Endothelial cell of umbilical vein (primary cell): ENCODE results near the gene ASCL4. TPM values are rescaled to one million over a fixed set of nuclear protein-coding genes. Genes with fewer than 3 reads are reported as not detected.
"Not testable (repeated sequence)": the region's sequence is repeated elsewhere in the genome, so short reads cannot be mapped to it uniquely, and the experiment has no call there.

Source experiments
- Bru-seq: library from RNA; stranded (reverse); fragments of 400-500 nt; gene quantifications from one replicate; lab custom pipeline; 2021; lab: Mats Ljungman, UMichigan
- BruChase-seq, 2 experiments: library from RNA; stranded (reverse); fragments of 400-500 nt; gene quantifications; one replicate each; lab custom pipeline; 2021; lab: Mats Ljungman, UMichigan
- BruUV-seq: library from RNA; stranded (reverse); fragments of 400-500 nt; replicated peaks from 2 replicates; lab custom pipeline; 2021; lab: Mats Ljungman, UMichigan
- CTCF ChIA-PET: fragments of 300-600, 350-600 bp; sonication (Branson Sonifier 250); formaldehyde crosslinking; loops from one replicate; lab custom pipeline; 2021; ENCODE audit warnings: antibody characterized with exemption, inconsistent platforms; lab: Charles Lee
- POLR2A ChIA-PET: fragments of 300-600, 350-600 bp; sonication (Branson Sonifier 250); formaldehyde crosslinking; loops from one replicate; lab custom pipeline; 2021; ENCODE audit warnings: antibody characterized with exemption, inconsistent platforms; lab: Charles Lee
- DNase-seq: peaks from one replicate; pipeline ENCODE4 v3.0.0-alpha.2; 2011; ENCODE audit warnings: low read depth, low spot score
- FAIRE-seq: peaks from 2 replicates; lab custom pipeline; 2011; peaks lifted over from hg19 to GRCh38; lab: Jason Lieb, UNC
- H2AFZ ChIP-seq: 2 replicates; pipeline ENCODE4 v1.6.0; 2012; ENCODE audit warnings: low read depth, low read length, control low read depth, inconsistent platforms
- H3K27ac ChIP-seq: 2 replicates; pipeline ENCODE4 v1.5.1; 2011; ENCODE audit warnings: low read depth, mild to moderate bottlenecking, control low read depth, low read length, moderate library complexity; ENCODE audit not compliant: insufficient read depth
- H3K27me3 ChIP-seq, 2 experiments: 2 replicates each; pipeline versions ENCODE4 v1.6.0 to v1.6.1; 2011; ENCODE audit warnings: low read length in 2 of 2, mixed read lengths in 1 of 2; ENCODE audit not compliant: control insufficient read depth in 2 of 2, insufficient read depth in 2 of 2
- H3K36me3 ChIP-seq, 2 experiments: 2 replicates in 1 of 2; 3 replicates in 1 of 2; pipeline ENCODE4 v1.5.1; 2011; ENCODE audit warnings: low read length in 2 of 2, mild to moderate bottlenecking in 1 of 2, moderate library complexity in 1 of 2; ENCODE audit not compliant: control insufficient read depth in 2 of 2, insufficient read depth in 2 of 2; ENCODE audit errors: extremely low read depth in 1 of 2
- H3K4me1 ChIP-seq: 3 replicates; pipeline ENCODE4 v1.5.1; 2011; ENCODE audit warnings: mild to moderate bottlenecking, low read length; ENCODE audit not compliant: control insufficient read depth, insufficient read depth; ENCODE audit errors: extremely low read depth
- H3K4me2 ChIP-seq: 2 replicates; pipeline ENCODE4 v1.6.1; 2011; ENCODE audit warnings: low read length, control low read depth, mixed read lengths; ENCODE audit not compliant: insufficient read depth
- H3K4me3 ChIP-seq, 3 experiments: fragments of 200-600 bp in 1 of 3; sonication (generic), shearing (Covaris generic) in 1 of 3; replicated peaks in 1 of 3; 2 replicates each; pipeline ENCODE4 v1.5.1; 2011 to 2016; ENCODE audit warnings: control low read depth in 3 of 3, low read length in 3 of 3, mild to moderate bottlenecking in 2 of 3, inconsistent platforms in 1 of 3, low read depth in 1 of 3, moderate library complexity in 1 of 3; ENCODE audit not compliant: insufficient read depth in 1 of 3
- H3K79me2 ChIP-seq: 2 replicates; pipeline ENCODE4 v1.6.0; 2012; ENCODE audit warnings: low read length, inconsistent platforms; ENCODE audit not compliant: control insufficient read depth, insufficient read depth
- H3K9ac ChIP-seq: replicated peaks from 2 replicates; pipeline ENCODE3; 2011; ENCODE audit warnings: low read length, control low read depth; ENCODE audit not compliant: insufficient read depth; ENCODE audit errors: extremely low read depth
- H3K9me1 ChIP-seq: replicated peaks from 3 replicates; pipeline ENCODE4 v1.6.0; 2011; ENCODE audit warnings: mild to moderate bottlenecking, low read length; ENCODE audit not compliant: control insufficient read depth, insufficient read depth; ENCODE audit errors: extremely low read depth
- H3K9me3 ChIP-seq: replicated peaks from 2 replicates; pipeline ENCODE4 v1.5.1; 2012; ENCODE audit warnings: low read length, inconsistent platforms; ENCODE audit not compliant: control insufficient read depth, insufficient read depth
- H4K20me1 ChIP-seq: replicated peaks from 2 replicates; pipeline ENCODE3; 2011; ENCODE audit warnings: mild to moderate bottlenecking, low read length; ENCODE audit not compliant: control insufficient read depth, insufficient read depth; ENCODE audit errors: extremely low read depth
- CTCF ChIP-seq, 2 donors: IDR thresholded peaks; 1 replicate in 1 of 2; 2 replicates in 1 of 2; pipeline ENCODE4 v1.5.1; 2011; ENCODE audit warnings: low read length in 2 of 2, mild to moderate bottlenecking in 2 of 2, moderate library complexity in 2 of 2, control low read depth in 1 of 2, inconsistent platforms in 1 of 2, low read depth in 1 of 2; ENCODE audit not compliant: insufficient read depth in 1 of 2; ENCODE audit errors: extremely low read depth in 1 of 2
- EZH2 ChIP-seq: IDR thresholded peaks from 2 replicates; pipeline ENCODE4 v1.6.1; 2012; ENCODE audit warnings: borderline replicate concordance, low read depth, mild to moderate bottlenecking, moderate library complexity, low read length, inconsistent platforms; ENCODE audit not compliant: severe bottlenecking
- FOS ChIP-seq: IDR thresholded peaks from 2 replicates; pipeline ENCODE4 v1.6.1; 2011; ENCODE audit warnings: mild to moderate bottlenecking, low read length, moderate library complexity, borderline replicate concordance; ENCODE audit not compliant: insufficient read depth
- GATA2 ChIP-seq: IDR thresholded peaks from 2 replicates; pipeline ENCODE4 v1.7.0; 2011; ENCODE audit warnings: low read depth, mild to moderate bottlenecking, moderate library complexity, mixed read lengths, low read length; ENCODE audit not compliant: insufficient read length, insufficient read depth
- JUN ChIP-seq: IDR thresholded peaks from 2 replicates; pipeline ENCODE4 v1.6.1; 2011; ENCODE audit warnings: borderline replicate concordance, low read depth; ENCODE audit not compliant: insufficient read length, insufficient read depth
- MAX ChIP-seq: IDR thresholded peaks from 2 replicates; pipeline ENCODE4 v1.6.1; 2011; ENCODE audit not compliant: insufficient read depth, insufficient read length
- MYC ChIP-seq: IDR thresholded peaks from one replicate; pipeline ENCODE4 v1.6.1; 2011; ENCODE audit warnings: mild to moderate bottlenecking, low read depth, low read length
- POLR2A ChIP-seq: IDR thresholded peaks from 2 replicates; pipeline ENCODE4 v1.6.1; 2012; ENCODE audit warnings: low read depth, mild to moderate bottlenecking, control low read depth, low read length
- POLR2AphosphoS5 ChIP-seq: IDR thresholded peaks from 2 replicates; pipeline ENCODE4 v1.6.1; 2012; ENCODE audit warnings: low read depth, mild to moderate bottlenecking, control low read depth, low read length, moderate library complexity; ENCODE audit not compliant: insufficient read depth
- dilution Hi-C: fragments of 300-500 bp; cut with MboI; formaldehyde crosslinking; loops from one replicate; pipeline ENCODE4 v1.15.0; 2019; ENCODE audit warnings: low sequenced_read_pairs; ENCODE audit not compliant: extremely low pct_ligation_motif_present
- intact Hi-C: fragments of 100-400 bp; cut with micrococcal nuclease; formaldehyde crosslinking; loops from one replicate; pipeline ENCODE4 v1.10.0; 2022
- long read RNA-seq: library from polyadenylated mRNA; stranded (forward); transcript quantifications from one replicate; pipeline ENCODE4 v2.0.0, GENCODE V29; 2021
- polyA minus RNA-seq, 3 experiments: library from RNA; depleted of rRNA, polyadenylated mRNA; stranded (reverse); fragments of >200 nt; gene quantifications; 1 replicate in 1 of 3; 2 replicates in 2 of 3; pipeline ENCODE4 v1.2.3, GENCODE V29; 2011
- polyA plus RNA-seq, 4 experiments: library from polyadenylated mRNA; depleted of rRNA in 3 of 4; stranded (reverse) in 3 of 4; unstranded in 1 of 4; fragments of >200 nt; gene quantifications; 2 replicates each; pipeline versions ENCODE4 v1.2.1 to v1.2.3, GENCODE V29; 2011 to 2012; ENCODE audit warnings: missing spikeins in 1 of 4
- total RNA-seq: library from RNA; stranded (reverse); gene quantifications from 2 replicates; pipeline ENCODE4 v1.2.3, GENCODE V29; 2021

The ASCL4 gene
- total RNA-seq (not detected in 2 replicates), polyA plus RNA-seq (not detected in 2 replicates), polyA minus RNA-seq (not detected in 2 replicates), Bru-seq, nascent RNA (not detected), BruChase-seq, experiment 1, labeled RNA remaining after a 6-hour chase (not detected), BruChase-seq, experiment 2, labeled RNA remaining after a 2-hour chase (not detected)
- polyA plus RNA-seq (2011; cell fraction: cytosol; rRNA removed), result not detected in 2 replicates
- polyA plus RNA-seq (2011; cell fraction: nucleus; rRNA removed), result not detected in 2 replicates
- polyA plus RNA-seq (2012), result not detected in 2 replicates
- polyA minus RNA-seq (2011; cell fraction: cytosol; rRNA and poly(A)+ RNA removed), result not detected
- polyA minus RNA-seq (2011; cell fraction: nucleus; rRNA and poly(A)+ RNA removed), result not detected in 2 replicates
- long read RNA-seq, result 0 reads

DNA sequence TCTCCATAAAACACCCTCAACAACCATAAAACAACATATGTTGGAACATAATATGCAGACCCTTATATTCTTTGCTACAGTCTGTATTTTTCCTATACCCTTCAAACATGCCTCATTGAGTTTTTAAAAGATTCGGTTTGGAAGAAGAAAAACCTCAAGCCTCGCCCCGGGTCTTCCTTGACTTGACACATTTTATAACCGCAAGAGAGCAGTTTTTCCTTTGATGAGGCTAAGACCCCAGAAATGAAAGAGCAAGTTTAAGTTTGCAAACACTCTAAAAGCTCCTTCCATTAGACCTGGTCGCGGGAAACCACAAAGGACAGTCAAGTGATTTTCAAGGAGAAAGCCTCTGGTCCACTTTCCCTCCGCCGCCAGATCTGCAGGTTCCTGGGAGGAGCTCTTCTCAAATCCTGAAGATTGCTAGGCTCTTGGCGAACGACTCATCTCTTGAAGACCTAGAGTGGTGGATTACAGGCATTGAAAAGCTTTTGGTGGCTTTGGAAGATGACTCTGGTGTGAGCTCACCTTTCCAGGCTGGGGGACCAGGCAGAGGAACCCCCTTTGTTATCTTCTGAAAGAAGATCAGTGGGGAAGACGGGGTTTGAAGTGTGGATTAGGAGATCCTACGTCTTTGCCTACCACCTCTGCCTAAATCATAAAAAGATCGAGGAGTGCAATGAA is at the start of gene ASCL4:
TSS of gene ASCL4 (plus strand) at position 356 of the 681 bp plus-strand sequence. CDS start 515 bp downstream, outside the sequence.
- no peaks in the 10 kb centered on the region for H3K9me3 ChIP-seq
- intact Hi-C loops (no loop called here), dilution Hi-C loops (no loop called here)
- H3K4me2 ChIP-seq, result no peak within 1 kb of the TSS
- DNase-seq (no peak), FAIRE-seq (no peak)
- H3K4me1 ChIP-seq, result no peaks in the 10 kb centered on the region
- no peak for TF ChIP-seq EZH2
- no peak for TF ChIP-seq MYC
- no peak for TF ChIP-seq CTCF (IDR thresholded peaks at IDR 0.05; ENCODE audit: extremely low read depth in 1 of 2, insufficient read depth in 1 of 2, low read depth in 1 of 2, low read length in 2 of 2)
- TF ChIP-seq GATA2, result no peak
- TF ChIP-seq POLR2AphosphoS5, result no peak
- no peak for TF ChIP-seq FOS
- TF ChIP-seq JUN, result no peak
- TF ChIP-seq POLR2A, result no peak
- no peak for TF ChIP-seq MAX
- peaks cover 14 to 41% of the 10 kb centered on the region in 2 experiments for H3K27me3 ChIP-seq
- H3K4me3 ChIP-seq, result no peak within 1 kb of the TSS
- no peaks in the 10 kb centered on the region for H3K36me3 ChIP-seq
- H3K9ac ChIP-seq, result no peak within 1 kb of the TSS
- H4K20me1 ChIP-seq, result peaks cover 2% of the 10 kb centered on the region
- H3K27ac ChIP-seq, result no peak within 1 kb of the TSS
- no peaks in the 10 kb centered on the region for H3K79me2 ChIP-seq
- ChIA-PET CTCF (no interaction called here), POLR2A (no interaction called here)
- no peak within 1 kb of the TSS for H2AFZ ChIP-seq
- BruUV-seq, result no TSS peak
- H3K9me1 ChIP-seq, result no peaks in the 10 kb centered on the region

DNA sequence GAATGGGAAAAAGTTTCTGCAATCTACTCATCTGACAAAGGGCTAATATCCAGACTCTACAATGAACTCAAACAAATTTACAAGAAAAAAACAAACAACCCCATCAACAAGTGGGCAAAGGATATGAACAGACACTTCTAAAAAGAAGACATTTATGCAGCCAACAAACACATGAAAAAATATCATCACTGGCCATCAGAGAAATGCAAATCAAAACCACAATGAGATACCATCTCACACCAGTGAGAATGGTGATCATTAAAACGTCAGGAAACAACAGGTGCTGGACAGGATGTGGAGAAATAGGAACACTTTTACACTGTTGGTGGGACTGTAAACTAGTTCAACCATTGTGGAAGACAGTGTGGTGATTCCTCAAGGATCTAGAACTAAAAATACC is 47.2 kb upstream of the ASCL4 start:
- dilution Hi-C loops, result not testable (repeated sequence)

More for the DNA sequence above, 47.2 kb upstream of the ASCL4 start:
- H4K20me1 ChIP-seq, H3K36me3 ChIP-seq, H3K27me3 ChIP-seq, DNase-seq, H3K79me2 ChIP-seq, H3K9me3 ChIP-seq, BruUV-seq, H3K4me2 ChIP-seq, POLR2A ChIA-PET, FAIRE-seq, H3K4me1 ChIP-seq, H3K4me3 ChIP-seq, H3K9ac ChIP-seq, H2AFZ ChIP-seq, intact Hi-C loops, H3K9me1 ChIP-seq, CTCF ChIA-PET, H3K27ac ChIP-seq: not testable (repeated sequence)
